GM18519 (cell line): ENCODE results near the gene GPR85.
A peak's percentile ranks its signal among the peaks of the same experiment; 100 is the strongest.
"Not testable (repeated sequence)": the region's sequence is repeated elsewhere in the genome, so short reads cannot be mapped to it uniquely, and the experiment has no call there.

Experiments used
- ATAC-seq: cut with Tn5 transposase; IDR thresholded peaks from one replicate; pipeline ENCODE4 v1.9.1; 2021; ENCODE audit warnings: mild to moderate bottlenecking, moderate library complexity; ENCODE audit not compliant: unreplicated experiment, low FRiP score

Gene GPR85, protein sequence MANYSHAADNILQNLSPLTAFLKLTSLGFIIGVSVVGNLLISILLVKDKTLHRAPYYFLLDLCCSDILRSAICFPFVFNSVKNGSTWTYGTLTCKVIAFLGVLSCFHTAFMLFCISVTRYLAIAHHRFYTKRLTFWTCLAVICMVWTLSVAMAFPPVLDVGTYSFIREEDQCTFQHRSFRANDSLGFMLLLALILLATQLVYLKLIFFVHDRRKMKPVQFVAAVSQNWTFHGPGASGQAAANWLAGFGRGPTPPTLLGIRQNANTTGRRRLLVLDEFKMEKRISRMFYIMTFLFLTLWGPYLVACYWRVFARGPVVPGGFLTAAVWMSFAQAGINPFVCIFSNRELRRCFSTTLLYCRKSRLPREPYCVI

DNA sequence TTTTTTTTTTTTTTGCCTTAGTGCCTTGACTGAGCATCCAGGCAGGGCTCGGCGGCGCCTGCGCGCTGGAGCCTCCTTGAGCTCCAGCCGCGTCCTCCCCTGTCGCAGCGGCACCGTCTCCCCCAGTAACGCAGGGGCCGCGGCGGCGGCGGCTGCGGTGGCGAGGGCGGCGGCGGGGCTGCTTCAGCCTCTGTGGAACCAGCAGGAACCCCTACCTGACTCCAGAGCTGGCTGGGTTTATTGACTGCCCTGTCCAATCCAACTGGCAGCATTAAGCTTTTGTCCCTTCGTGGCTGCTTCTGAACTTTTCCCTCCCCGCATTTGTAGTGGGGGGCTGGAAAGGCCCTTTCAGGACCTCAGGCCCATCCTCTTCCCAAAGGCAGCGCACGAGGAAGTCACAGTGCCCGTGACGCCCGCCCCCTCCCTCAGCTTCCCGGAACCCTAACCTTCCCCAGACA, at the start of gene GPR85:
GPR85 (minus strand) TSS at position 397 of the 458 bp plus-strand sequence. CDS start 2,106 bp downstream, outside the sequence.
- ATAC-seq: peak; percentile 77

DNA sequence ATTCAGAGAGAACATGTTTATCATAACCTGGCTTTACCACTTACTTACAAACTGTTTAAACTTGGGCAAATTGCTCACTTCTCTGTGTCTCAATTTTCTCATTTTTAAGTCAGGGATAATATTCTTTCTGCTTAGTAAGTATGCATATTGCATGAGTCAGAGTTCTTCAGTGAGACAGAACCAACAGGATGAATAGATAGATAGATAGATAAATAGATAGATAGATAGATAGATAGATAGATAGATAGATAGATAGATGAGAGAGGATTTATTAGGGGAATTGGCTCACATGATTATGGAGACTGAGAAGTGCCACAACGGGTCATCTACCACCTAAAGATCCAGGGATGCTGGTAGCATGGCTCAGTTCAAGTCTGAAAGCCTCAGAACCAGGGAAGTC, 47.4 kb upstream of the GPR85 start:
- ATAC-seq: no peak

- no peak for ATAC-seq
These were observed 44.7 kb upstream of the GPR85 start for GRCh38 chr7:113131367-113131766.

DNA sequence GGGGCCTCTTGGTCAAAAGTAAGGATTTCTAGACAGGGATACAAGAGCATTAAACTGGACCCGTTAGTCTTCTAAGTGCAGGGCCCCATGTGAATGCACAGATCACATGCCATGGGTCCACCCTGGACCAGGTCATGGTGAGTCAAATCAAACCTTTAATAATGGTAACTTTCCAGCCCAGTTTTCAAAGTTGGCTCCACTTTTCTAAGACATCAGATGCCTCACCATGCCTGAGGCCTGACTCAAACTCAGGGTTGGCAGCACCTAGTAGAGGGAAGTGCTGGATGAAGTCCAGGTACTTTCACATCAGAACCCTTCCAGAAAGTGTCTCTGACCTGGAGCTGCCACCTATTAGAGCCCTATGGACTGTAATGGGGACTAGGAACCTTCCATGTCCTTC, 41.4 kb upstream of the GPR85 start:
- no peak for ATAC-seq

- ATAC-seq: no peak
These were observed 39.1 kb upstream of the GPR85 start for GRCh38 chr7:113125728-113126127.

DNA sequence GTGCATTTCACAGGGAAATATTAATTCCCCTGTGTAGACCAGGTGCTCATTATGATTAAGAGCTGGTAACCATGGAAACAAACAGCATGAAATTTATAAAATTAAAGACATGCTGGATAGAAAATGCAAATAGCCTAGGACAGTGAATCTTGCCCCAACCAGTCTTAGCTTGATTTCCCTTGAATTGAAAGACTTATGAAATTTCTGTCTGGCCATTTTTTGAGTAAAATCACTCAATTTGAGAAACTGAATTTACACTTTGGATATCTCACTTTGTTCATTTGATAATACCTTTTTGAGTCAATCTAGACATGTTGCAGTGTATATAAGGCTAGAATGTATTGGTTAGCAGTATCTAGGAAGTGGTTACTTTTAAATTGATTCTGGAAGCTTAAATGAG, 36.1 kb upstream of the GPR85 start:
- ATAC-seq: no peak

DNA sequence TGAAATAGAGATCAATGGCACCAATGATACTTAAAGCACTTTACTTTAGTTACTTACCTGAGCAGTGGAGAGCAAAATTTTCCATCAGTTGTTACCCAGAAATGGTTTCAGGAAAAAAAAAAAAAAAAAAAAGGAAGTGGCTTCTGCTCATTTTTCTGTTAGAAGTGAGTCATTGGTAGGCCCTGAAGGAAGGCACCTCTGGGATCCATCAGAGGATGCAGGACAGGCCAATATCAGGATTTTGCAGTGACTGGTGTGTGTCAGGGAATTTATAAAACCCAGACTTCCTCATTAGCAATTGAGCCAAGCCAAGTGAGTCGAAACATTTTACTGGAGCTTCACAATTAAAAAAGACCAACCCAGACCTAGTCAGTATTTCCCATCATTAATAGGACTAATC, 34.0 kb upstream of the GPR85 start:
- ATAC-seq: no peak

DNA sequence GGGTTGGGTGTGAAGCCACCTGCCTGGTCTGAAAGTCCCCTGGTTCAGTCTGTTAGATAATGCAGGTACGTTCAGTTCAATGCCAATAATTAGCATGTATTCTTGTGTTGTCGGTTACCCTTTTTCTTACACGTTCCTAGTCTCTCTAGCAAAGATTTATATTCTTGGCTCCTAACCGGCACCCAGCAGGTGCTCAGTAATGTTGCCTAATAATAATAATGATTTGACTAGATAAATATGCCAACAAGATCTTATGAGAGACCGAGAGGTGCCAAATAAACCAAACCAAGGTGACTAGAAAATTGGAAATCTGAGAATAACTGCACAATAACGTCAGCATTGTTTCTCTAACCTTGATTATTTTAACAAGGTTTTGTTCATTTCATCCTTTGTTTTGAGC, 32.8 kb upstream of the GPR85 start:
- ATAC-seq: no peak

- peak; percentile 96 for ATAC-seq
These were observed 31.7 kb upstream of the GPR85 start, which contains the start of gene SMIM30 for GRCh38 chr7:113118074-113118959. Gene SMIM30 (minus strand): TSS chr7:113118554. CDS start chr7:113117578, 976 bp downstream.

GRCh38 chr7:113117374-113117774, 30.7 kb upstream of the GPR85 start:
- ATAC-seq: not testable (repeated sequence)

DNA sequence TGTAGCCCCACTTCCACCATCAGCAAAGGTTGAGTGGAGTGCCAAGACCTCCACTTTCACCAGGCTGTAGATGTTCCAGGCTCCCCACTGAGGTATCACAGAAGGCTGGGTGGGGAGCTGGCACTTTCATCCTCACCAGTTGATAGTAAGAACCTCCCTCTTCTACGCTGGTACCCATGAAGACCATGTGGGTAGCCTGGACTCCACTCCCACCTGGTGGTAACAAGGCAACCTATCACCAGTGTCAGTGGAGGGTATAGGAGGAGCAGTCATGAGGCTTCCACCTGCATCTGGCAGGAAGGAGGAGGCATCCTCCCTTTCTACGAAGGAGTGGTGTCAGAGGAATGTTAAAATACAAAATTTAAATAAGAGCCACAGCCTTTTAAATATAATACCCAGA, 27.3 kb upstream of the GPR85 start:
- ATAC-seq: peak; percentile 25

DNA sequence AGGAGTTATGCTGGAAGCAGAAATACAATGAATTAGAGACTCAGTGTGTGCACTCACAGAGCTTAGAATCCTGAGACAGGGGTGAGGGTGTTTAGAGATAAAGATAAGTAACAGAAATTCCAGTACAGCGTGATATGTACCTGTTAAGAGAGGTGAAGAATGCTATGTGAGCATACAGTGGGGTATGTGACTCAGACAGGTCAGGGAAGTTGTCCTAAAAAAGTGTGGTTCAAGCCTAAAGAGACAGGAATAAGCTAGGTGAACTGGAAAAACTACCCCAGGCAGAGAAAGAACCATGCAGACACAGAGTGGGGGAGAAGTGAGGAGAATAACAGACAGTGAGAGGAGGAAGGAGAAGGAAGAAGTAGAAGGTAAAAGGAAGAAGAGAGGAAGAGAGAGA, 23.1 kb upstream of the GPR85 start:
- ATAC-seq: no peak

DNA sequence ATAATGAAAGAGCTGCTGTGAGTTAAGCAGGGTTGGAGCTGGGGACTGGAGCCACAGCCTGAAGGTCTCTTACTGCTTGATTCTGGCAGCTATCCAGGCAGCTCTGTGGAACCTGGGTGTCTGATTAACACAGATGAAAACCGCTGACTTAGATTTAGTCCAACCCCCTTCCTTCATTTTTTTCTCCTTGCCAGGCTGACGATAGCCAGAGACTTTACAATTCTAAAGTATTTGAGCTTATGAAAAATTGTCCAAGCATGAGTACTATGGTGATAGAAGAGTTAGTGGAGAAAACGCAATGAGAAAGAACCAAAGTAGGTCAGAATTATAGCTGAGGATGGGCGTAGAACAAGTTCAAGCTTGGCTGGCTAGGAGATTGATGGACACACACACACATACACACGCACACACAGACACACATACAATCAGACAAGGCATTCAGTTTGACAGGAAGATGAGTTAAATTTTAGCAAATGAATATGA, 13.5 kb upstream of the GPR85 start:
- ATAC-seq: no peak

- no peak for ATAC-seq
These were observed 12.8 kb upstream of the GPR85 start for GRCh38 chr7:113099284-113099919.

GRCh38 chr7:113094517-113095249, 8.1 kb upstream of the GPR85 start:
- ATAC-seq: no peak

GRCh38 chr7:113093561-113093960, 6.9 kb upstream of the GPR85 start:
- ATAC-seq: no peak

- ATAC-seq: no peak
These were observed 6.1 kb upstream of the GPR85 start for GRCh38 chr7:113092762-113093161.

- no peak for ATAC-seq
These were observed 708 bp upstream of the GPR85 start for GRCh38 chr7:113087071-113087998.

DNA sequence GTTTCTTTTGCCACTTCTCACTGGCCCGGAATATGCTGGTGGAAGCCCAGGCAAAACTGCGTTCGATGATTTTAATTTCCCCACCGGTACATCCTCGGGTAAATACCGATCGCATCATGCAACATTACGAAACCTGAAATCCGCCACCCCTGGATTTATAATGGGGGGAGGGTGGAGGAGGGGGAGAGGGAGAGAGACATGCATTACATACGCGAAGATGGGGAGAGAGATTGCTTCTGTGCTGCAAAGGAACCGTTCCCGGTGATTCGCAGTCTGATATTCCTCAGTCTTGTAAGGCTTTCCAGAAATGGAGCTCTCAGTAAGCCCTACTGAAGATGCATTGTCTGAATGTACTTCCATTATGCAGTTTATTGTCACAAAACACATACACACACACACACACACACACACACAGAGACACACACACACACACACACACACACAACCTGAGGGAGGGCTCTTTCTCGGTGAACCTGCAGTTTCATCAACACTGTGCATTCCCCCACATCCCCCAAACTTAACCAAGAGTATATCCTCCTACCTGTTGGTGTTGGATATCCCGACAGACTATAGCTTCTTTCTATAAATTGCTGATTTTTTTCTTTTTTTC, 741 bp downstream of the GPR85 start:
- ATAC-seq: peak; percentile 23
